HL-60 (cell line): ENCODE measurements around the gene RORC.

Experiments used
- DNase-seq, 2 experiments: peaks; one replicate each; pipeline ENCODE4 v3.0.0-alpha.2; 2010 to 2020; ENCODE audit warnings: low read depth in 1 of 2, low spot score in 1 of 2
- H3K27ac ChIP-seq: fragments of 250-450 bp; sonication (Bioruptor Pico); replicated peaks from 2 replicates; pipeline ENCODE4 v1.5.1; 2020; ENCODE audit warnings: mild to moderate bottlenecking, moderate library complexity
- H3K27me3 ChIP-seq: fragments of 250-450 bp; sonication (Bioruptor Pico); 2 replicates; pipeline ENCODE4 v1.5.1; 2021; ENCODE audit warnings: mild to moderate bottlenecking, moderate library complexity; ENCODE audit not compliant: insufficient read depth, poor library complexity, severe bottlenecking
- H3K4me3 ChIP-seq: replicated peaks from 2 replicates; pipeline ENCODE4 v1.5.1; 2011; ENCODE audit warnings: mild to moderate bottlenecking, control low read depth, low read length; ENCODE audit not compliant: insufficient read depth
- GABPA ChIP-seq: IDR thresholded peaks from 2 replicates; pipeline ENCODE4 v1.6.1; 2012; ENCODE audit warnings: low read depth
- POLR2AphosphoS5 ChIP-seq: IDR thresholded peaks from 2 replicates; pipeline ENCODE4 v1.6.1; 2012; ENCODE audit warnings: low read depth
- SPI1 ChIP-seq: IDR thresholded peaks from 2 replicates; pipeline ENCODE4 v1.6.1; 2012; ENCODE audit warnings: low read depth, mild to moderate bottlenecking, borderline replicate concordance
- TF ChIP-seq, protein P1 (sequence below): IDR thresholded peaks from 2 replicates; pipeline ENCODE4 v1.6.1; 2012; ENCODE audit warnings: low read depth; ENCODE audit not compliant: insufficient replicate concordance
- TF ChIP-seq, protein P2 (sequence below): IDR thresholded peaks from one replicate; pipeline ENCODE4 v1.5.1; 2011; ENCODE audit warnings: low read length, control low read depth, inconsistent platforms; ENCODE audit not compliant: insufficient read depth

Gene RORC

GRCh38 chr1:151809985-151810556 lies 21.5 kb downstream of the RORC start:
- H3K4me3 ChIP-seq, result no peak overlapping the region
- no peaks in the 10 kb centered on the region for H3K27me3 ChIP-seq
- DNase-seq, result no peak
- TF ChIP-seq POLR2AphosphoS5, result no peak
- TF ChIP-seq, protein P1, sequence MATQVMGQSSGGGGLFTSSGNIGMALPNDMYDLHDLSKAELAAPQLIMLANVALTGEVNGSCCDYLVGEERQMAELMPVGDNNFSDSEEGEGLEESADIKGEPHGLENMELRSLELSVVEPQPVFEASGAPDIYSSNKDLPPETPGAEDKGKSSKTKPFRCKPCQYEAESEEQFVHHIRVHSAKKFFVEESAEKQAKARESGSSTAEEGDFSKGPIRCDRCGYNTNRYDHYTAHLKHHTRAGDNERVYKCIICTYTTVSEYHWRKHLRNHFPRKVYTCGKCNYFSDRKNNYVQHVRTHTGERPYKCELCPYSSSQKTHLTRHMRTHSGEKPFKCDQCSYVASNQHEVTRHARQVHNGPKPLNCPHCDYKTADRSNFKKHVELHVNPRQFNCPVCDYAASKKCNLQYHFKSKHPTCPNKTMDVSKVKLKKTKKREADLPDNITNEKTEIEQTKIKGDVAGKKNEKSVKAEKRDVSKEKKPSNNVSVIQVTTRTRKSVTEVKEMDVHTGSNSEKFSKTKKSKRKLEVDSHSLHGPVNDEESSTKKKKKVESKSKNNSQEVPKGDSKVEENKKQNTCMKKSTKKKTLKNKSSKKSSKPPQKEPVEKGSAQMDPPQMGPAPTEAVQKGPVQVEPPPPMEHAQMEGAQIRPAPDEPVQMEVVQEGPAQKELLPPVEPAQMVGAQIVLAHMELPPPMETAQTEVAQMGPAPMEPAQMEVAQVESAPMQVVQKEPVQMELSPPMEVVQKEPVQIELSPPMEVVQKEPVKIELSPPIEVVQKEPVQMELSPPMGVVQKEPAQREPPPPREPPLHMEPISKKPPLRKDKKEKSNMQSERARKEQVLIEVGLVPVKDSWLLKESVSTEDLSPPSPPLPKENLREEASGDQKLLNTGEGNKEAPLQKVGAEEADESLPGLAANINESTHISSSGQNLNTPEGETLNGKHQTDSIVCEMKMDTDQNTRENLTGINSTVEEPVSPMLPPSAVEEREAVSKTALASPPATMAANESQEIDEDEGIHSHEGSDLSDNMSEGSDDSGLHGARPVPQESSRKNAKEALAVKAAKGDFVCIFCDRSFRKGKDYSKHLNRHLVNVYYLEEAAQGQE, result no peak
- no peak for TF ChIP-seq SPI1
- TF ChIP-seq GABPA, result no peak
- TF ChIP-seq, protein P2, sequence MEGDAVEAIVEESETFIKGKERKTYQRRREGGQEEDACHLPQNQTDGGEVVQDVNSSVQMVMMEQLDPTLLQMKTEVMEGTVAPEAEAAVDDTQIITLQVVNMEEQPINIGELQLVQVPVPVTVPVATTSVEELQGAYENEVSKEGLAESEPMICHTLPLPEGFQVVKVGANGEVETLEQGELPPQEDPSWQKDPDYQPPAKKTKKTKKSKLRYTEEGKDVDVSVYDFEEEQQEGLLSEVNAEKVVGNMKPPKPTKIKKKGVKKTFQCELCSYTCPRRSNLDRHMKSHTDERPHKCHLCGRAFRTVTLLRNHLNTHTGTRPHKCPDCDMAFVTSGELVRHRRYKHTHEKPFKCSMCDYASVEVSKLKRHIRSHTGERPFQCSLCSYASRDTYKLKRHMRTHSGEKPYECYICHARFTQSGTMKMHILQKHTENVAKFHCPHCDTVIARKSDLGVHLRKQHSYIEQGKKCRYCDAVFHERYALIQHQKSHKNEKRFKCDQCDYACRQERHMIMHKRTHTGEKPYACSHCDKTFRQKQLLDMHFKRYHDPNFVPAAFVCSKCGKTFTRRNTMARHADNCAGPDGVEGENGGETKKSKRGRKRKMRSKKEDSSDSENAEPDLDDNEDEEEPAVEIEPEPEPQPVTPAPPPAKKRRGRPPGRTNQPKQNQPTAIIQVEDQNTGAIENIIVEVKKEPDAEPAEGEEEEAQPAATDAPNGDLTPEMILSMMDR, result no peak
- H3K27ac ChIP-seq, result no peak overlapping the region

GRCh38 chr1:151809290-151809984 lies 22.2 kb downstream of the RORC start:
- no peak overlapping the region for H3K4me3 ChIP-seq
- DNase-seq, result no peak
- H3K27me3 ChIP-seq, result no peaks in the 10 kb centered on the region
- H3K27ac ChIP-seq, result no peak overlapping the region
- TF ChIP-seq GABPA, result no peak
- TF ChIP-seq POLR2AphosphoS5, result no peak
- no peak for TF ChIP-seq SPI1
- TF ChIP-seq, protein P1, result no peak
- TF ChIP-seq, protein P2, result no peak

GRCh38 chr1:151807766-151808165 lies 23.8 kb downstream of the RORC start:
- H3K4me3 ChIP-seq, result no peak overlapping the region
- H3K27me3 ChIP-seq, result peaks cover 2% of the 10 kb centered on the region
- H3K27ac ChIP-seq, result no peak overlapping the region
- no peak for DNase-seq
- no peak for TF ChIP-seq SPI1
- TF ChIP-seq, protein P1, result no peak
- TF ChIP-seq, protein P2, result no peak
- TF ChIP-seq GABPA, result no peak
- TF ChIP-seq POLR2AphosphoS5, result no peak
